DND-41 (cell line): ENCODE data around the gene GALNTL6.
"Not testable (repeated sequence)": the region's sequence is repeated elsewhere in the genome, so short reads cannot be mapped to it uniquely, and the experiment has no call there.

ENCODE experiments used
- ATAC-seq: fragments of 200-7000 bp; cut with Tn5 transposase; 3 replicates; pipeline ENCODE4 v1.9.1; 2021; ENCODE audit warnings: low read depth; ENCODE audit not compliant: insufficient read depth
- DNase-seq: peaks from one replicate; pipeline ENCODE4 v3.0.0-alpha.2; 2020
- H2AFZ ChIP-seq: 2 replicates; pipeline ENCODE4 v1.6.0; 2012; ENCODE audit warnings: low read depth, low read length
- H3K27ac ChIP-seq: 2 replicates; pipeline ENCODE4 v1.5.1; 2012; ENCODE audit warnings: low read length, inconsistent platforms
- H3K27me3 ChIP-seq: fragments of 200-600 bp; sonication (generic); 2 replicates; pipeline ENCODE4 v1.6.0; 2012; ENCODE audit warnings: low read length, mild to moderate bottlenecking, inconsistent platforms; ENCODE audit not compliant: insufficient read depth, poor library complexity
- H3K36me3 ChIP-seq: 2 replicates; pipeline ENCODE4 v1.5.1; 2012; ENCODE audit warnings: low read length, inconsistent platforms; ENCODE audit not compliant: insufficient read depth
- H3K4me1 ChIP-seq: 2 replicates; pipeline ENCODE4 v1.5.1; 2012; ENCODE audit warnings: mild to moderate bottlenecking, low read length; ENCODE audit not compliant: insufficient read depth
- H3K4me2 ChIP-seq: 2 replicates; pipeline ENCODE4 v1.6.0; 2012; ENCODE audit warnings: mild to moderate bottlenecking, moderate library complexity, low read length, inconsistent platforms; ENCODE audit not compliant: insufficient read depth
- H3K4me3 ChIP-seq, 2 experiments: fragments of 200-600 bp in 1 of 2; shearing (Covaris generic) in 1 of 2; 2 replicates each; pipeline ENCODE4 v1.5.1; 2012 to 2016; ENCODE audit warnings: inconsistent platforms in 2 of 2, low read length in 2 of 2, mild to moderate bottlenecking in 2 of 2, low read depth in 1 of 2, moderate library complexity in 1 of 2
- H3K79me2 ChIP-seq: 2 replicates; pipeline ENCODE4 v1.6.0; 2012; ENCODE audit warnings: low read length, inconsistent platforms; ENCODE audit not compliant: insufficient read depth
- H3K9ac ChIP-seq: 2 replicates; pipeline ENCODE4 v1.6.0; 2012; ENCODE audit warnings: low read depth, mild to moderate bottlenecking, inconsistent platforms, low read length, moderate library complexity
- H3K9me3 ChIP-seq: 2 replicates; pipeline ENCODE4 v1.5.1; 2012; ENCODE audit warnings: low read length, moderate library complexity, mild to moderate bottlenecking, inconsistent platforms; ENCODE audit not compliant: insufficient read depth, severe bottlenecking
- H4K20me1 ChIP-seq: 2 replicates; pipeline ENCODE4 v1.6.0; 2012; ENCODE audit warnings: low read length; ENCODE audit not compliant: insufficient read depth
- CTCF ChIP-seq: IDR thresholded peaks from 2 replicates; pipeline ENCODE4 v1.5.1; 2012; ENCODE audit warnings: borderline replicate concordance, low read length, moderate library complexity, mild to moderate bottlenecking; ENCODE audit not compliant: poor library complexity, severe bottlenecking; ENCODE audit errors: extremely low read depth
- EZH2 ChIP-seq: IDR thresholded peaks from 3 replicates; pipeline ENCODE4 v1.6.1; 2012; ENCODE audit warnings: borderline replicate concordance, low read depth, mild to moderate bottlenecking, moderate library complexity, low read length, inconsistent platforms; ENCODE audit not compliant: severe bottlenecking

The GALNTL6 gene

GRCh38 chr4:172793565-172794306, 980.5 kb downstream of the GALNTL6 start:
- Histone ChIP-seq H3K9ac (no peak overlapping the region), H2AFZ (no peak overlapping the region), H3K36me3 (no peaks in the 10 kb centered on the region), H3K4me3 (no peak overlapping the region), H3K27me3 (no peaks in the 10 kb centered on the region), H3K4me2 (no peak overlapping the region), H3K27ac (no peak overlapping the region), H3K9me3 (no peaks in the 10 kb centered on the region), H3K79me2 (no peaks in the 10 kb centered on the region), H3K4me1 (no peaks in the 10 kb centered on the region), H4K20me1 (no peaks in the 10 kb centered on the region)
- ATAC-seq (no peak), DNase-seq (no peak)
- no peak for TF ChIP-seq CTCF
- no peak for TF ChIP-seq EZH2

GRCh38 chr4:172794307-172794703, 981.1 kb downstream of the GALNTL6 start:
- no peaks in the 10 kb centered on the region for H3K36me3 ChIP-seq
- DNase-seq (no peak), ATAC-seq (no peak)
- no peaks in the 10 kb centered on the region for H3K79me2 ChIP-seq
- no peaks in the 10 kb centered on the region for H3K4me1 ChIP-seq
- H3K9ac ChIP-seq, result no peak overlapping the region
- no peaks in the 10 kb centered on the region for H4K20me1 ChIP-seq
- no peaks in the 10 kb centered on the region for H3K27me3 ChIP-seq
- no peaks in the 10 kb centered on the region for H3K9me3 ChIP-seq
- H3K27ac ChIP-seq, result no peak overlapping the region
- H3K4me2 ChIP-seq, result no peak overlapping the region
- no peak overlapping the region for H2AFZ ChIP-seq
- H3K4me3 ChIP-seq, result no peak overlapping the region
- TF ChIP-seq CTCF (no peak), EZH2 (no peak)

- not testable (repeated sequence) for H3K36me3 ChIP-seq, H3K4me3 ChIP-seq, H3K27me3 ChIP-seq, H2AFZ ChIP-seq, H3K9me3 ChIP-seq, ATAC-seq, H3K9ac ChIP-seq, H3K4me1 ChIP-seq, H4K20me1 ChIP-seq, DNase-seq, H3K79me2 ChIP-seq, H3K27ac ChIP-seq, H3K4me2 ChIP-seq
Observed at GRCh38 chr4:172797281-172797680, 984.1 kb downstream of the GALNTL6 start.

- no peaks in the 10 kb centered on the region for H3K36me3 ChIP-seq
- no peaks in the 10 kb centered on the region for H3K27me3 ChIP-seq
- H3K27ac ChIP-seq, result no peak overlapping the region
- no peak for DNase-seq
- no peak for TF ChIP-seq EZH2
- TF ChIP-seq CTCF, result no peak
- no peaks in the 10 kb centered on the region for H3K4me1 ChIP-seq
- no peaks in the 10 kb centered on the region for H4K20me1 ChIP-seq
- ATAC-seq, result no peak
- no peak overlapping the region for H3K4me3 ChIP-seq
- H3K9ac ChIP-seq, result no peak overlapping the region
- H3K9me3 ChIP-seq, result no peaks in the 10 kb centered on the region
- no peaks in the 10 kb centered on the region for H3K79me2 ChIP-seq
- H2AFZ ChIP-seq, result no peak overlapping the region
- no peak overlapping the region for H3K4me2 ChIP-seq
Observed at GRCh38 chr4:172802032-172802431, 988.8 kb downstream of the GALNTL6 start.
